Esophagus (tissue), 2 donors: ENCODE data around the gene MC1R. TPM values are rescaled to one million over a fixed set of nuclear protein-coding genes. Genes with fewer than 3 reads are reported as not detected.
"Not testable (repeated sequence)": the region's sequence is repeated elsewhere in the genome, so short reads cannot be mapped to it uniquely, and the experiment has no call there.

Experiments
- H3K27ac ChIP-seq, 2 donors: one replicate each; pipeline ENCODE4 v1.5.1; 2013; ENCODE audit warnings: low read depth in 2 of 2, mild to moderate bottlenecking in 2 of 2, inconsistent platforms in 1 of 2, low read length in 1 of 2, moderate library complexity in 1 of 2
- H3K27me3 ChIP-seq, 2 donors: one replicate each; pipeline ENCODE4 v1.6.1; 2013; ENCODE audit warnings: low read length in 2 of 2, control low read depth in 1 of 2, mild to moderate bottlenecking in 1 of 2; ENCODE audit not compliant: insufficient read depth in 2 of 2, control insufficient read depth in 1 of 2
- H3K36me3 ChIP-seq, 2 donors: one replicate each; pipeline ENCODE4 v1.6.1; 2013; ENCODE audit warnings: low read length in 1 of 2; ENCODE audit not compliant: control insufficient read depth in 2 of 2, insufficient read depth in 2 of 2
- H3K4me1 ChIP-seq, 2 donors: one replicate each; pipeline ENCODE4 v1.6.1; 2013; ENCODE audit warnings: low read length in 1 of 2; ENCODE audit not compliant: control insufficient read depth in 2 of 2, insufficient read depth in 2 of 2
- H3K4me3 ChIP-seq, 2 donors: one replicate each; pipeline ENCODE4 v1.5.1; 2013; ENCODE audit warnings: low read length in 2 of 2, mild to moderate bottlenecking in 2 of 2, low read depth in 1 of 2, moderate library complexity in 1 of 2
- H3K9me3 ChIP-seq, 2 donors: one replicate each; pipeline ENCODE4 v1.6.1; 2013; ENCODE audit warnings: mild to moderate bottlenecking in 2 of 2, low read depth in 1 of 2, low read length in 1 of 2, moderate library complexity in 1 of 2; ENCODE audit not compliant: control insufficient read depth in 2 of 2, insufficient read depth in 1 of 2
- WGBS, 2 donors: extraction: QIAGEN DNeasy Blood & Tissue Kit; methylation state at CpG; one replicate each; pipeline ENCODE4 v1.1.7; 2013; 5-methylcytosine and 5-hydroxymethylcytosine counted together
- polyA plus RNA-seq, 2 donors: library from polyadenylated mRNA; stranded (reverse); fragments of 200-250 nt; gene quantifications; one replicate each; pipeline ENCODE4 v1.2.3, GENCODE V29; 2013
- donor health status: healthy with polysubstance abuse.
- donor health status: Bipolar disorder and iron deficiency.

The MC1R gene
- polyA plus RNA-seq, 2 donors: 1.3 to 3.3 TPM

DNA sequence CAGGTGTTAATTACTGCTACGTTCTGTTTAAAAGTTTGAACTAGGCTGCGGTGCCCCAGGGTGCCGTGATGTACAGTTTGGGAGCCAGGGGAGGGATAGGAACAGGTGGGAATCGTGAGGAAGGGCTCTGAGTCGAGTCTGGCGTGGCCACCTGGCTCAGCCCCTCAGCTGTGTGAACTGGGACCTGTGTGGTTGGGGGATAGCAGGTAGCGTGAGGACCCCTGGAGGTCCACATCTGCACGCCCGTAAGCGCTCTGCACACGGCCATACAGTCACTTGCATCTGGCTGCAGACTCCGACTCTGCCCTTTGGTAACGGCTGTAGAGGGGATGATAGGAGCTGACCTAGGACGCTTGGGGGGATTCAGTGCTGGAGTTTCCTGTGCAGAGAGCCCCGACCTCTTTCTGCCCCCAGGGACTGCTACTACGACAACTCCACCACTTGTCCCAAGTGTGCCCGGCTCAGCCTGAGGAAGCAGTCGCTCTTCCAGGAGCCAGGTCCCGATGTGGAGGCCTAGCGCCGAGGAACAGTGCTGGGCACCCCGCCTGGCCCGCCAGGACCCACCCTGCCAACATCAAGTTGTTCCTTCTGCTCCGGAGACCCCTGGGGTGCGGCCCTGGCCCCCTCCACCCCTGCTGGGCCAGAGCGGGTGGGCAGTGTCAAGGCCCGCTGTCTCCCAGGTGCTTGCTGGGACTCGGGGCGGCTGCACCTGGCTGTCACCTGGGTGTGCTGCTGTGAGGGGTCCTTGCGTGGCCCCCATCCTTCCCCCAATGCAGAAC is 47.0 kb downstream of the MC1R start:
- H3K4me1 ChIP-seq: no peaks in the 10 kb centered on the region
- no peak overlapping the region for H3K27ac ChIP-seq
- H3K4me3 ChIP-seq: no peak overlapping the region
- H3K9me3 ChIP-seq: peaks cover 0 to 5% of the 10 kb centered on the region in 2 donors
- H3K36me3 ChIP-seq: peaks cover 0 to 34% of the 10 kb centered on the region in 2 donors
- no peaks in the 10 kb centered on the region for H3K27me3 ChIP-seq
- WGBS, 2 donors: 87 to 88% methylated on average over 29 to 30 of the region's 30 CpGs

DNA sequence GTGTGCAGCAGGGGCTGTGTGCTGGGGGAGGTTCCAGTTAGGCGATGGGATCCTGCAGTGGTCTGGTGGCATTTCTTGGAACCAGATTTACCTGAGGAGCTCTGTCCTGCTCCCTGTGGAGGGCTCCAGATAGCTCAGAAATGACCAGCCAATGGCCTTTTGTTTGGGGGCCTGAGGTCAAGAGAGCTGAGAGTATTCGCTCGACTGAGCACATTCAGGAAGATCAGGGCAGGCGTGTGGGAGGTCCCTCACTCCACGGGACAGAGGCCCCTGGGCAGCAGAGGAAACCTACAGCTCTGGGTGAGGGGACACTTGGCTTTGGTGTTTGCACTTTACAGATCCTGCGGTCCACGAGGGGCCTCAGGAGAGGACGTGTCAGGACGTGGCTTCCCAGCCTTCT is 48.1 kb downstream of the MC1R start:
- H3K9me3 ChIP-seq: peaks cover 0 to 5% of the 10 kb centered on the region in 2 donors
- H3K4me1 ChIP-seq: peaks cover 0 to 2% of the 10 kb centered on the region in 2 donors
- no peaks in the 10 kb centered on the region for H3K27me3 ChIP-seq
- H3K27ac ChIP-seq: no peak overlapping the region
- WGBS, 2 donors: 75 to 86% methylated on average over 9 of the region's 9 CpGs
- H3K36me3 ChIP-seq: peaks cover 0 to 22% of the 10 kb centered on the region in 2 donors
- no peak overlapping the region for H3K4me3 ChIP-seq

DNA sequence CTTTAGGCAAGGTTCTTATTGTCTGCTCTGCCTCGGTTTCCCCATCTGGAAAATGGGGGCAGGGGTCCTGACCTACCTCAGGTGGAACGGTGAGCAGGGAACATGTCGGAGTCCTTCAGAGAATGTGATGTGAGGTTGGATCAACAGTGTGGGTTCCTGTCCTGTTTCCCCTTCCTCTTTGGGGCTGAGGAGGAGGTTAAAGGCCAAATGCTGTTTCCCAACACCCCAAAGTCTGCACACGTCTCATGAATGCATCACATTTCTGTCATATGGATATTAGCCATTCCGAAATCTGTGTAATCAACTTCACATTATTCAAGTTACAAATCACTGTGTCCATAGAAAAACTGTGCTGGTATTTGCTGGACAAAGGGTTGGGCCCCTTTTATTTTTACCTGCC is 48.8 kb downstream of the MC1R start:
- H3K9me3 ChIP-seq, H3K4me3 ChIP-seq, H3K27ac ChIP-seq, H3K4me1 ChIP-seq, H3K27me3 ChIP-seq: not testable (repeated sequence)
- WGBS, 2 donors: 79 to 82% methylated on average over 5 of the region's 5 CpGs
- H3K36me3 ChIP-seq: peaks cover 0 to 20% of the 10 kb centered on the region in 2 donors

DNA sequence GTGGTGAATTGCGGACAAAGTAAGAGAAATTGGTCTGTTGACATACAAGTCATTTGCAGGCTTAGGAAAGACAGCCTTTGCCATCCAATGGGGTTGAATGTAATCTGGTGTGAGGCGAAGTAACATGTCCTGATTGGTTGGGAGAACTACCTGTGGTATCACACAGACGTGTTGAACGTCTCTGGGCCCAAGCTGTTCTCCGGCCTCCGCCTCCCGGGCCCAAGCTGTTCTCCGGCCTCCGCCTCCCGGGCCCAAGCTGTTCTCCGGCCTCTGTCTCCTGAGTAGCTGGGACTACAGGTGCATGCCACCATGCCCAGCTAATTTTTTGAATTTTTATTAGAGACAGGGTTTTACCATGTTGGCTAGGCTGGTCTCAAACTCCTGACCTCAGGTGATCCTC is 49.4 kb downstream of the MC1R start:
- WGBS, 2 donors: 87 to 89% methylated on average over 11 of the region's 11 CpGs
- H3K27ac ChIP-seq: not testable (repeated sequence)

DNA sequence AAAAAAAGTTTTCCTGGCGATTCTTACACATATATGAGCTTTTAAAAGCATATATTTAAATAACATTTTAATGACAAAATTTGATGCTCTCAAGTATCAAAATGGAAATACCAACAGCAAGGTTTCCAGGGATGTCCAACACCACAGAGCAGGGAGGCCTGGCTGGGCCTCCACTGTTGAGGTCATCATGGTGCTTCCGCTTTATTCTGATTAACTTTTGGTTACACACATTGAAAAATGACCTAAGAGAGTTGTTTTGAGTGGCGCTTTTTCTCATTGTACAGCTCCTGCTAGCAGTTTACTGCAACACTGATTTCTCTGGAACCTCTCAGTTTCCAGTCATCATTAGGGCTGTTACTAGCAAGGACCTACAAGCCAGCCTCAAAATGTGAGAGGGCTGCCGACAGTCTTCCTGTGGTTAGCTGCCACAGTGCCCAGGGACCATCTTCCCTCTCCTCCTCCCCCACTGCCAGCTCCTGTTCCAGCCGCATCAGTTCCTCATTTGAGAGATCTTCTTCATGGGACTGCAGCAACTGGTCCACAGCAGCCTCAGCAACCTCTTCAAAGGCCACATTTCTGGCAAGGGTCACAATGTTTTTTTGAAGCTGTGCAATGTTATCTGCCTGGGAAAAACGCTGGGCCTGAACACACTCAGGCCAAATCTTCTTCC is 51.2 kb downstream of the MC1R start:
- no peak overlapping the region for H3K4me3 ChIP-seq
- H3K9me3 ChIP-seq: peaks cover 0 to 5% of the 10 kb centered on the region in 2 donors
- 88 to 94% methylated on average over 6 of the region's 6 CpGs for WGBS, 2 donors
- no peaks in the 10 kb centered on the region for H3K27me3 ChIP-seq
- no peak overlapping the region for H3K27ac ChIP-seq
- H3K4me1 ChIP-seq: peaks cover 0 to 5% of the 10 kb centered on the region in 2 donors
- peaks cover 0 to 5% of the 10 kb centered on the region in 2 donors for H3K36me3 ChIP-seq

More for the DNA sequence above, 49.4 kb downstream of the MC1R start:
- peaks cover 0 to 17% of the 10 kb centered on the region in 2 donors for H3K36me3 ChIP-seq
- not testable (repeated sequence) for H3K4me1 ChIP-seq, H3K27me3 ChIP-seq, H3K4me3 ChIP-seq, H3K9me3 ChIP-seq

Other genes with a start within 250 kb of the MC1R start
- 10 to 100 TPM; 49.2 to 88.8 TPM for gene CDK10, start 232.2 kb upstream of the MC1R start, polyA plus RNA-seq
- gene SPATA2L, start 217.2 kb upstream of the MC1R start, polyA plus RNA-seq: 1 to 10 TPM; 4.8 to 6.5 TPM
- gene VPS9D1, start 198.0 kb upstream of the MC1R start, polyA plus RNA-seq: 10 to 100 TPM; 26.4 to 37.5 TPM
- gene ZNF276, start 197.3 kb upstream of the MC1R start, polyA plus RNA-seq: 10 to 100 TPM; 23.2 to 42.3 TPM
- gene FANCA, start 102.2 kb upstream of the MC1R start, polyA plus RNA-seq: 10 to 100 TPM in 1 of 2 donors, 1 to 10 TPM in 1; 9.9 to 18.6 TPM
- gene SPIRE2, start 90.4 kb upstream of the MC1R start, polyA plus RNA-seq: 1 to 10 TPM; 3.6 to 6.4 TPM
- gene TCF25, start 45.3 kb upstream of the MC1R start, polyA plus RNA-seq: 10 to 100 TPM; 76.3 to 83.2 TPM
- 1 to 10 TPM in 1 of 2 donors, under 1 TPM in 1; 0.16 to 1.5 TPM for gene TUBB3, start 4.5 kb downstream of the MC1R start, polyA plus RNA-seq
- gene DEF8, start 29.9 kb downstream of the MC1R start, polyA plus RNA-seq: 10 to 100 TPM; 47.0 to 47.2 TPM
- 10 to 100 TPM; 17.9 TPM for gene DBNDD1, start 100.6 kb downstream of the MC1R start, polyA plus RNA-seq
- not detected for gene PRDM7, start 158.5 kb downstream of the MC1R start, polyA plus RNA-seq